SK-N-SH (cell line): ENCODE data around the gene VIPR2. TPM values are rescaled to one million over a fixed set of nuclear protein-coding genes. Genes with fewer than 3 reads are reported as not detected.
A peak's percentile ranks its signal among the peaks of the same experiment; 100 is the strongest.

Source experiments
- CTCF ChIA-PET: fragments of 300-600, 350-600 bp; formaldehyde crosslinking; extraction: SDS; loops from one replicate; lab custom pipeline; 2021; lab: Yijun Ruan, JAX
- POLR2A ChIA-PET: fragments of 350-600 bp; sonication (Branson Sonifier 250); formaldehyde crosslinking; extraction: SDS; loops from one replicate; lab custom pipeline; 2020; ENCODE audit warnings: antibody characterized with exemption, inconsistent platforms; lab: Yijun Ruan, JAX
- DNase-seq: peaks from one replicate; pipeline ENCODE4 v3.0.0; 2012
- H2AFZ ChIP-seq: fragments of 200-600 bp; sonication (generic); 2 replicates; pipeline ENCODE4 v1.8.1; 2016; ENCODE audit warnings: antibody characterized with exemption, mild to moderate bottlenecking, low read depth
- H3F3A ChIP-seq: fragments of 200-600 bp; sonication (generic); replicated peaks from 2 replicates; pipeline ENCODE3; 2016; ENCODE audit warnings: antibody characterized with exemption, mild to moderate bottlenecking; ENCODE audit not compliant: insufficient read depth
- H3K27ac ChIP-seq, 2 experiments: fragments of 200-500 bp in 1 of 2; fragments of 200-600 bp in 1 of 2; sonication (Bioruptor generic) in 1 of 2; sonication (generic), shearing (Covaris generic) in 1 of 2; 2 replicates each; pipeline versions ENCODE4 v1.5.1 to v1.6.1; 2014 to 2016; ENCODE audit warnings: low read depth in 2 of 2, inconsistent platforms in 1 of 2, low read length in 1 of 2, mild to moderate bottlenecking in 1 of 2, mixed read lengths in 1 of 2
- H3K27me3 ChIP-seq: fragments of 200-600 bp; sonication (generic), shearing (Covaris generic); 2 replicates; pipeline ENCODE4 v1.6.1; 2016; ENCODE audit warnings: mixed run types; ENCODE audit not compliant: insufficient read depth
- H3K36me3 ChIP-seq, 2 experiments: fragments of 200-500 bp in 1 of 2; fragments of 200-600 bp in 1 of 2; sonication (Bioruptor generic) in 1 of 2; sonication (generic) in 1 of 2; replicated peaks in 1 of 2; 2 replicates each; pipeline versions ENCODE3 to v1.5.1; 2014 to 2016; ENCODE audit warnings: low read length in 1 of 2, mild to moderate bottlenecking in 1 of 2; ENCODE audit not compliant: insufficient read depth in 2 of 2, control insufficient read depth in 1 of 2
- H3K4me1 ChIP-seq, 2 experiments: fragments of 200-500 bp in 1 of 2; fragments of 200-600 bp in 1 of 2; sonication (Bioruptor generic) in 1 of 2; sonication (generic), shearing (Covaris generic) in 1 of 2; 2 replicates each; pipeline versions ENCODE4 v1.5.1 to v1.6.1; 2014 to 2016; ENCODE audit warnings: low read depth in 1 of 2, low read length in 1 of 2, mixed run types in 1 of 2; ENCODE audit not compliant: insufficient read depth in 2 of 2, control insufficient read depth in 1 of 2
- H3K4me2 ChIP-seq: fragments of 200-600 bp; sonication (generic), shearing (Covaris generic); 2 replicates; pipeline ENCODE4 v1.6.1; 2017; ENCODE audit warnings: mixed run types
- H3K4me3 ChIP-seq, 2 experiments: fragments of 200-500 bp in 1 of 2; fragments of 200-600 bp in 1 of 2; sonication (Bioruptor generic) in 1 of 2; sonication (generic), shearing (Covaris generic) in 1 of 2; 2 replicates each; pipeline versions ENCODE4 v1.5.1 to v1.8.1; 2014 to 2016; ENCODE audit warnings: low read depth in 2 of 2, inconsistent platforms in 1 of 2, low read length in 1 of 2, mild to moderate bottlenecking in 1 of 2, mixed read lengths in 1 of 2, moderate library complexity in 1 of 2
- H3K79me2 ChIP-seq: fragments of 200-600 bp; sonication (generic); 2 replicates; pipeline ENCODE4 v1.8.1; 2017; ENCODE audit warnings: mild to moderate bottlenecking; ENCODE audit not compliant: insufficient read depth
- H3K9ac ChIP-seq: fragments of 200-600 bp; sonication (generic); 2 replicates; pipeline ENCODE4 v1.6.1; 2017; ENCODE audit warnings: mixed run types
- H3K9me2 ChIP-seq: fragments of 200-600 bp; sonication (generic); 2 replicates; pipeline ENCODE4 v1.6.1; 2017; ENCODE audit warnings: mixed run types
- H3K9me3 ChIP-seq: fragments of 200-600 bp; sonication (generic); 2 replicates; pipeline ENCODE4 v1.6.1; 2017; ENCODE audit warnings: mixed run types, mild to moderate bottlenecking, moderate library complexity
- H4K20me1 ChIP-seq: fragments of 200-600 bp; sonication (generic); 2 replicates; pipeline ENCODE4 v1.6.1; 2017; ENCODE audit warnings: mild to moderate bottlenecking, mixed run types; ENCODE audit not compliant: insufficient read depth
- ELF1 ChIP-seq: IDR thresholded peaks from 2 replicates; pipeline ENCODE4 v1.4.0; 2012
- FOXM1 ChIP-seq: IDR thresholded peaks from 2 replicates; pipeline ENCODE4 v1.4.0; 2012; ENCODE audit warnings: low read depth, mild to moderate bottlenecking
- GABPA ChIP-seq: IDR thresholded peaks from 2 replicates; pipeline ENCODE4 v1.4.0; 2012; ENCODE audit warnings: low read depth, mild to moderate bottlenecking
- GATA2 ChIP-seq: sonication (generic); formaldehyde crosslinking; IDR thresholded peaks from 2 replicates; pipeline ENCODE4 v1.5.0; 2020; ENCODE audit warnings: mild to moderate bottlenecking, missing genetic modification reagents
- JUND ChIP-seq: IDR thresholded peaks from 2 replicates; pipeline ENCODE4 v1.4.0; 2012
- MAX ChIP-seq: IDR thresholded peaks from 2 replicates; pipeline ENCODE4 v1.4.0; 2012; ENCODE audit warnings: low read depth
- MXI1 ChIP-seq: IDR thresholded peaks from 2 replicates; pipeline ENCODE4 v1.6.1; 2012; ENCODE audit warnings: mild to moderate bottlenecking, low read depth, low read length, improper control_type of control experiment
- PBX3 ChIP-seq: IDR thresholded peaks from 2 replicates; pipeline ENCODE4; 2012
- RFX5 ChIP-seq: IDR thresholded peaks from 2 replicates; pipeline ENCODE4 v1.6.1; 2012; ENCODE audit warnings: mild to moderate bottlenecking, improper control_type of control experiment, low read length
- RXRA ChIP-seq: IDR thresholded peaks from 2 replicates; pipeline ENCODE4 v1.4.0; 2012; ENCODE audit warnings: low read depth, mild to moderate bottlenecking, borderline replicate concordance
- SMC3 ChIP-seq: IDR thresholded peaks from 2 replicates; pipeline ENCODE4 v1.6.1; 2012; ENCODE audit warnings: low read depth, low read length, improper control_type of control experiment
- TAF1 ChIP-seq: IDR thresholded peaks from 2 replicates; pipeline ENCODE4 v1.6.1; 2012; ENCODE audit warnings: low read depth, mild to moderate bottlenecking, low read length, moderate library complexity, borderline replicate concordance
- TCF12 ChIP-seq: IDR thresholded peaks from 2 replicates; pipeline ENCODE4 v1.4.0; 2012
- TEAD4 ChIP-seq: IDR thresholded peaks from 2 replicates; pipeline ENCODE4 v1.4.0; 2012; ENCODE audit warnings: mild to moderate bottlenecking, borderline replicate concordance; ENCODE audit not compliant: insufficient read depth
- USF1 ChIP-seq: IDR thresholded peaks from 2 replicates; pipeline ENCODE4 v1.4.0; 2012; ENCODE audit warnings: low read depth, borderline replicate concordance
- YY1 ChIP-seq: IDR thresholded peaks from 2 replicates; pipeline ENCODE4 v1.4.0; 2012; ENCODE audit warnings: low read depth, mild to moderate bottlenecking
- WGBS: methylation state at CpG from one replicate; pipeline ENCODE4 v1.1.6; 2017; ENCODE audit warnings: low lambda C conversion rate; 5-methylcytosine and 5-hydroxymethylcytosine counted together
- polyA plus RNA-seq, 3 experiments: library from polyadenylated mRNA; depleted of rRNA; stranded (reverse); fragments of >200 nt; gene quantifications; 2 replicates each; pipeline ENCODE4 v1.2.3, GENCODE V29; 2012

Gene VIPR2
- polyA plus RNA-seq, 1 of the 3 experiments (the other 2 are of a cell fraction): not detected

DNA sequence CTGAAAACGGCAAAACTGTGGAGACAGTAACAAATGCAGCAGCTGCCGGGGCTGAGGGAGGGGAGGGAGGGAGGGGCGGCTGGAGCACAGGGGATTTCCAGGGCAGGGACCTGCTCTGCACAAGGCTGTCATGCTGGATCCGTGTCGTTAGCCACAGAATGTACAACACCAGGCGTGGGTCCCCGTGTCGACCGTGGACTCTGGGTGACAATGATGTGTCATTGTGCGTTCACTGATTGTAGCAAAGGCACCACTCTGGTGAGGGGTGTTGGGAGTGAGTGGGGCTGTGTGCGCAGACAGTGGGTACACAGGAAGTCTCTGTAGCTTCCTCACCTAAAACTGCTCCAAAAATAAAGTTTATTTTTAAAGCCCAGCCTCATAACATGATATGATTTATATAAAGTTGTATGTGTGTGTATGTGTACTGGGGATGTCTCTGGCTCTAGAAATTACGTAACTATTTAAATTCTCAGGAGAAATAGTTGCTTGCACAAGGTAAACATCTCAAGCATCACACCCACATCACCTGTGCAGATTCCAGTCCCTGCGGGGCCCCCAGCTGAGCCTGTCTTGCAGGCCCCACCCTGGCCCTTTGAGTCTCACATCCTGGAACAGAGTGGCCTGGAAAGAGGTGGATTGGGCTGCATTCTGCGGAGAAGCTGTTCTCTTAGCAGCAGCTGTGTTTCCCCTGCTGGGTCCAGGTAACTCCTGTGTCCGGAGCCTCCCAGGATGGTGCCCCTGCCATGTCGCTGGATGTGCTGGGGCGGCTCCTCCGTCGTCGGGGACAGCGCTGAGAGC is 152.6 kb downstream of the VIPR2 start:
- peak; percentile 45 for DNase-seq
- H4K20me1 ChIP-seq: no peaks in the 10 kb centered on the region
- no peak overlapping the region for H3K4me2 ChIP-seq
- no peak overlapping the region for H2AFZ ChIP-seq
- no peak overlapping the region for H3K9ac ChIP-seq
- WGBS: 21% methylated on average over 15 of the region's 21 CpGs
- CTCF ChIA-PET: interaction anchor here (0.7 to 4.3 kb wide), 6 partner anchors 13 to 496 kb away, joined by 3 to 31 read pairs (median 3); no protein-coding TSS in a partner anchor
- H3K9me2 ChIP-seq: no peaks in the 10 kb centered on the region
- no peaks in the 10 kb centered on the region for H3K9me3 ChIP-seq
- no peaks in the 10 kb centered on the region for H3F3A ChIP-seq
- no peaks in the 10 kb centered on the region for H3K79me2 ChIP-seq
- no peak overlapping the region for H3K27ac ChIP-seq
- H3K36me3 ChIP-seq: no peaks in the 10 kb centered on the region
- TF ChIP-seq TAF1 (no peak), MXI1 (no peak), YY1 (no peak), PBX3 (no peak)
- TF ChIP-seq, all 33 proteins: peak for 0
- H3K4me1 ChIP-seq: no peaks in the 10 kb centered on the region
- no peak overlapping the region for H3K4me3 ChIP-seq
- peaks cover 14% of the 10 kb centered on the region; the same call in 1 of the 2 replicates for H3K27me3 ChIP-seq
- POLR2A ChIA-PET: no interaction called here

DNA sequence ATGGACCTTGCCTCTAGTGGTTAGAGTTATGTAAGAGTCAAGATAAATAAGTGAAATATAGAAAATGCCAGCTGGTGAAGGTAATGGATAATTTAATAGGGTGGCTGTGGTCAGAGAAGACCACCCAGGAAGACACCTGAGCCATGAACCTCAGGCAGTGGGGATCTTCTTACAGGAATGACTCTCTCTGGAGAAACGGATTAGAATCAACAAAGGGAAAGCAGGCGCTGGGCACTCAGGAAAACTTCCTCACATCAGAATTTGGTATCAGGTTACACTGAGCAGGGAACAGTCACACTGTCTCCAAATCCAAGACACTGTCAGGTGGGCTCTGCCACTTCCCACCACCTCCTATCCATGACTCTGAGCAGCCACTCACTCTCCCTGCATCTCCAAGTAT is 155.7 kb downstream of the VIPR2 start:
- no peak for DNase-seq
- H4K20me1 ChIP-seq: no peaks in the 10 kb centered on the region
- H3K4me1 ChIP-seq: no peaks in the 10 kb centered on the region
- H3F3A ChIP-seq: no peaks in the 10 kb centered on the region
- peaks cover 13% of the 10 kb centered on the region; the same call in 1 of the 2 replicates for H3K27me3 ChIP-seq
- no peak overlapping the region for H2AFZ ChIP-seq
- no peaks in the 10 kb centered on the region for H3K36me3 ChIP-seq
- H3K9me2 ChIP-seq: no peaks in the 10 kb centered on the region
- TF ChIP-seq RFX5: no peak
- TF ChIP-seq GATA2: no peak
- no peak for TF ChIP-seq MXI1
- TF ChIP-seq GABPA: no peak
- TF ChIP-seq SMC3: no peak
- TF ChIP-seq FOXM1: no peak
- TF ChIP-seq USF1: no peak
- no peak for TF ChIP-seq MAX
- TF ChIP-seq JUND: no peak
- TF ChIP-seq TCF12: no peak
- TF ChIP-seq RXRA: no peak
- TF ChIP-seq ELF1: no peak
- no peak for TF ChIP-seq PBX3
- no peak for TF ChIP-seq TEAD4
- no peak overlapping the region for H3K4me3 ChIP-seq
- H3K79me2 ChIP-seq: no peaks in the 10 kb centered on the region
- 13% methylated on average over 2 of the region's 2 CpGs for WGBS
- no peaks in the 10 kb centered on the region for H3K9me3 ChIP-seq
- POLR2A ChIA-PET: no interaction called here
- H3K27ac ChIP-seq: no peak overlapping the region
- no peak overlapping the region for H3K9ac ChIP-seq
- no peak overlapping the region for H3K4me2 ChIP-seq
- CTCF ChIA-PET: no interaction called here
